ENCODE measurements around the gene HDGFL2. TPM values are rescaled to one million over a fixed set of nuclear protein-coding genes. Genes with fewer than 3 reads are reported as not detected.

HDGFL2 gene
- total RNA-seq, 1 experiment from 2014 or later = 108 TPM

DNA sequence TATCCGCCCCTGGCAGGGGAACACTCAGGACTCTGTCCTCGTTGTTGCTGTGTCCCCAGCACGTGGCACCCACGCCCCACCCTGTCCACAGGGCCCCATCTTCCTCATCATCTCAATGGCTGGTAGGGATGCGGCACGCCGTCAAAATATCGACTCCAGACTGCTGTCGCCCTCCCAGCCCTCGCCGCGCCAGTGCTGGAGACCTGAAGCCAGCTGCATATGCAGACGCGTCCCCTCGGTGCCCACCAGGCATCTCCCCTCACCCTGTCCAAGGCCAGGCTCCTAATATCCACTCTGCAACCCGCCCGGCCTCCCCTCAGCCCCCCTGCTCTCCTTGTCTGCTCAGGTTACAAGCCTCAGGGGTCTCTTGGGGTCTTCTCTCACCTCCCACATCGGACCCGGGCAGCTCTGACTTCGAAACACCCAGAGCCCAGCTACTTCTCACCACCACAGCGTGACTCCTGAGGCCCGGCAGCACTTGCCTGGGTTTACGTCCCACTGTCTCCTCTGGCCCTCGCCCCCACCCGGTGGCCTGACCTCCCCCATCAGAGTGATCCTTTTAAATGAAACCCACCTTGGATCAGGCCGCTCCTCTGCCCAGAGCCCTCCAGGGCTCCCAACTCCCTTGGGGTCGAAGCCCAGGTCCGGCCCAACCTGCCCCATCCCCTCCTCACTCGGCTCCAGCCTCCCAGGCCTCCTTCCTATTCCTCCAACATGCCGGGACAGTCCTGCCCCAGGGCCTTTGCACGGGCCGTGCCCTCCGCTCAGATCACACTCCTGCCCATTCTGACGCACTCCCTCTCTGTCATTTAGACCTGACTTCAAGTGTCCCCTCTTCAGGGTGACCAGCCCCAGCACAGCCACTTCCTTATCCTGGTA lies 33.7 kb downstream of the HDGFL2 start:
- Mint-ChIP-seq H3K27me3 (ENCODE audit: low read depth) (peaks cover 40% of the 10 kb centered on the region), H3K27ac (no peak overlapping the region), H3K4me1 (no peaks in the 10 kb centered on the region), H3K4me3 (no peak overlapping the region), H3K36me3 (ENCODE audit: insufficient read depth in 1 of 3, low read depth in 3 of 3) (peaks cover 12 to 39% (median 30%) of the 10 kb centered on the region in 3 experiments; a peak in 6 of 7 replicates), H3K9me3 (no peaks in the 10 kb centered on the region)
- no peaks in the 10 kb centered on the region for H3K79me2 ChIP-seq (ENCODE audit: insufficient read depth, low read length)
- no peak overlapping the region for H2BK20ac ChIP-seq (ENCODE audit: low read depth, low read length, poor library complexity, severe bottlenecking)
- H3K4me1 ChIP-seq (ENCODE audit: insufficient read depth, low read length) = no peaks in the 10 kb centered on the region
- H2AFZ ChIP-seq (ENCODE audit: low read length) = no peak overlapping the region
- no peaks in the 10 kb centered on the region for H3K9me3 ChIP-seq (ENCODE audit: control insufficient read depth, low read depth, low read length)
- H3K56ac ChIP-seq (ENCODE audit: insufficient read length, low read depth, low read length) = no peak overlapping the region
- no peak overlapping the region for H3K23ac ChIP-seq (ENCODE audit: insufficient read length, low read depth, low read length)
- H2BK15ac ChIP-seq (ENCODE audit: low read depth, low read length) = no peak overlapping the region
- H2BK5ac ChIP-seq (ENCODE audit: insufficient read length, low read length) = no peak overlapping the region
- no peak overlapping the region for H4K5ac ChIP-seq (ENCODE audit: insufficient read length, low read depth, low read length)
- no peak for DNase-seq
- no peak overlapping the region for H2AK5ac ChIP-seq (ENCODE audit: insufficient read length, low read length)
- no peak overlapping the region; the same call in 1 of the 2 replicates for H3K14ac ChIP-seq (ENCODE audit: insufficient read depth, low read length)
- no peak overlapping the region for H3T11ph ChIP-seq (ENCODE audit: low read length)
- H3K79me1 ChIP-seq (ENCODE audit: insufficient read depth, low read depth, low read length, poor library complexity, severe bottlenecking) = no peaks in the 10 kb centered on the region
- no CpG with 5 or more reads among the region's 34 CpGs for WGBS (ENCODE audit: extremely low coverage, insufficient read length, low lambda C conversion rate)
- H3K9ac ChIP-seq (ENCODE audit: extremely low read depth, insufficient read length, low read length) = no peak overlapping the region
- no peaks in the 10 kb centered on the region for H3K27me3 ChIP-seq (ENCODE audit: insufficient read depth, low read length)
- H3K23me2 ChIP-seq (ENCODE audit: insufficient read length, low read depth, low read length, poor library complexity, severe bottlenecking) = peaks cover 2% of the 10 kb centered on the region
- H3K4me2 ChIP-seq (ENCODE audit: insufficient read depth, insufficient read length, low read length) = no peak overlapping the region
- TF ChIP-seq, protein P1, sequence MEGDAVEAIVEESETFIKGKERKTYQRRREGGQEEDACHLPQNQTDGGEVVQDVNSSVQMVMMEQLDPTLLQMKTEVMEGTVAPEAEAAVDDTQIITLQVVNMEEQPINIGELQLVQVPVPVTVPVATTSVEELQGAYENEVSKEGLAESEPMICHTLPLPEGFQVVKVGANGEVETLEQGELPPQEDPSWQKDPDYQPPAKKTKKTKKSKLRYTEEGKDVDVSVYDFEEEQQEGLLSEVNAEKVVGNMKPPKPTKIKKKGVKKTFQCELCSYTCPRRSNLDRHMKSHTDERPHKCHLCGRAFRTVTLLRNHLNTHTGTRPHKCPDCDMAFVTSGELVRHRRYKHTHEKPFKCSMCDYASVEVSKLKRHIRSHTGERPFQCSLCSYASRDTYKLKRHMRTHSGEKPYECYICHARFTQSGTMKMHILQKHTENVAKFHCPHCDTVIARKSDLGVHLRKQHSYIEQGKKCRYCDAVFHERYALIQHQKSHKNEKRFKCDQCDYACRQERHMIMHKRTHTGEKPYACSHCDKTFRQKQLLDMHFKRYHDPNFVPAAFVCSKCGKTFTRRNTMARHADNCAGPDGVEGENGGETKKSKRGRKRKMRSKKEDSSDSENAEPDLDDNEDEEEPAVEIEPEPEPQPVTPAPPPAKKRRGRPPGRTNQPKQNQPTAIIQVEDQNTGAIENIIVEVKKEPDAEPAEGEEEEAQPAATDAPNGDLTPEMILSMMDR (conservative IDR thresholded peaks at IDR 0.05) = no peak
- H3K18ac ChIP-seq (ENCODE audit: insufficient read length, low read depth, low read length) = no peak overlapping the region
- no peak overlapping the region for H2BK12ac ChIP-seq (ENCODE audit: insufficient read length, low read depth, low read length)
- no peak overlapping the region for H4K91ac ChIP-seq (ENCODE audit: insufficient read length, low read depth, low read length)
- H4K20me1 ChIP-seq (ENCODE audit: control insufficient read depth, insufficient read depth, insufficient read length) = no peaks in the 10 kb centered on the region
- no peak overlapping the region for H3K27ac ChIP-seq (ENCODE audit: insufficient read length, low read depth, low read length)
- no peak overlapping the region for H3K4ac ChIP-seq (ENCODE audit: low read depth, low read length)
- no peak overlapping the region for H2BK120ac ChIP-seq (ENCODE audit: low read depth, low read length, poor library complexity, severe bottlenecking)
- H4K8ac ChIP-seq (replicated peaks; ENCODE audit: insufficient read length, low read depth, low read length) = no peak overlapping the region

Data from H9 (cell line).